IMR-90 (cell line): ENCODE measurements around the gene CMIP.

Experiments used
- CEBPB ChIP-seq: IDR thresholded peaks from 2 replicates; pipeline ENCODE4 v1.6.1; 2012; ENCODE audit warnings: low read depth, low read length, improper control_type of control experiment
- POLR2A ChIP-seq: IDR thresholded peaks from 2 replicates; pipeline ENCODE4 v1.6.1; 2012; ENCODE audit warnings: mild to moderate bottlenecking, low read depth, low read length
- RAD21 ChIP-seq: IDR thresholded peaks from 2 replicates; pipeline ENCODE4 v1.6.1; 2012; ENCODE audit warnings: low read length, improper control_type of control experiment
- RFX5 ChIP-seq: IDR thresholded peaks from 2 replicates; pipeline ENCODE4 v1.8.0; 2012; ENCODE audit warnings: low read depth, mild to moderate bottlenecking, low read length, moderate library complexity
- SMC3 ChIP-seq: fragments of 150-350 bp; IDR thresholded peaks from 2 replicates; pipeline ENCODE4 v1.6.1; 2016; ENCODE audit warnings: low read depth, mild to moderate bottlenecking, antibody characterized with exemption, low read length, moderate library complexity
- TF ChIP-seq, protein P1 (sequence below): conservative IDR thresholded peaks from 2 replicates; pipeline ENCODE4 v1.5.1; 2012; ENCODE audit warnings: mild to moderate bottlenecking, low read depth, low read length, improper control_type of control experiment

DNA sequence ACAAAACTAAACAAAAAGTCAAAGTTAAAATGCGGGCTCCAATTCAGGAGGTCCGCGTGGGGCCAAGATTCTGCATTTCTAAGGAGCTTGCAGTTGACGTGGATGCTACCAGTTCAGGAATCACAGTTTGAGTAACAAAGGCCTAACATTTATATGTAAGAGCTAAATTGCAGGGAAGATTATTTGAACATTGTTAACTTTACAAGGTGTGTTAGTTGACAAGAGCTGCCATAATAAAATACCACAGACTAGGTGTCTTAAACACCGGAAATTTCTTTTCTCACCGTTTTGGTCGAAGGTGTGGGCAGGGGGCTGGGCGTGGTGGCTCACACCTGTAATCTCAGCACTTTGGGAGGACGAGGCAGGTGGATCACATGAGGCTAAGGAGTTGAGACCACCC lies 24.8 kb upstream of the CMIP start:
- TF ChIP-seq, protein P1, sequence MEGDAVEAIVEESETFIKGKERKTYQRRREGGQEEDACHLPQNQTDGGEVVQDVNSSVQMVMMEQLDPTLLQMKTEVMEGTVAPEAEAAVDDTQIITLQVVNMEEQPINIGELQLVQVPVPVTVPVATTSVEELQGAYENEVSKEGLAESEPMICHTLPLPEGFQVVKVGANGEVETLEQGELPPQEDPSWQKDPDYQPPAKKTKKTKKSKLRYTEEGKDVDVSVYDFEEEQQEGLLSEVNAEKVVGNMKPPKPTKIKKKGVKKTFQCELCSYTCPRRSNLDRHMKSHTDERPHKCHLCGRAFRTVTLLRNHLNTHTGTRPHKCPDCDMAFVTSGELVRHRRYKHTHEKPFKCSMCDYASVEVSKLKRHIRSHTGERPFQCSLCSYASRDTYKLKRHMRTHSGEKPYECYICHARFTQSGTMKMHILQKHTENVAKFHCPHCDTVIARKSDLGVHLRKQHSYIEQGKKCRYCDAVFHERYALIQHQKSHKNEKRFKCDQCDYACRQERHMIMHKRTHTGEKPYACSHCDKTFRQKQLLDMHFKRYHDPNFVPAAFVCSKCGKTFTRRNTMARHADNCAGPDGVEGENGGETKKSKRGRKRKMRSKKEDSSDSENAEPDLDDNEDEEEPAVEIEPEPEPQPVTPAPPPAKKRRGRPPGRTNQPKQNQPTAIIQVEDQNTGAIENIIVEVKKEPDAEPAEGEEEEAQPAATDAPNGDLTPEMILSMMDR = no peak
- TF ChIP-seq RAD21 (no peak), SMC3 (no peak), CEBPB (no peak), POLR2A (no peak), RFX5 (no peak)
